NCI-H774 (cell line): Measurements from ENCODE around the gene BEST1.

Source experiments
- DNase-seq: peaks from one replicate; lab custom pipeline; 2025; lab: John Stamatoyannopoulos, UW

BEST1 gene

DNA sequence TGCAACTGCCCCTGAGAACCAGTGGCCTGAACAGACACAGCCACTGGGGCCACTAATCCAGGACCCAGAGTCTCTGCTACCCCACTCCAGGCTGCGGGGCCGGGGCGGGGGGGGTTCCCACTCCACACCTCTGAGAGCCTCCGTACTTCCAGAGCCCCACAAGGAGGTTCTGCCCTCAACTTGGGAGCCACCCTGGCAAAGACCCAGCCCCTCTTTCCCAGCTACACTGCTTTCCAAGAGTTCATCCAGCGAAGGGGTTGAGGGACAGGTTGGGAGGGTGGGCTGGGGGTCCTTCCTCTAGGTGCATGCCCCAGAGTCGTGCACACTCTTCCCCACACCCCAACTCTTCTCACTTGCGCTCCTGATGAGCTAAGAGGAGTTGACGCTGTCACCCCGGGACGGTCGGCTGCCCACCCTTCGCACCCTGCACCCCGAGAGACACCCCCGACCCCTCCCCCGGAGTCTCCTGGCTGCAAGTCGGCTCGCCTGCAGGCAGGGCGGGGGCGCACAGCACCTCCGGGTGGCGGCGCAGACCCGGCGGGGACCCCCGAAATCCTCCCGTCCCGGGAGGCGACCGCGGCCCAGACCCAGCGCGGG lies 33.3 kb upstream of the BEST1 start:
- no peak for DNase-seq

- DNase-seq = no peak
Measured at GRCh38 chr11:61917334-61918109, 32.6 kb upstream of the BEST1 start, which contains the start of gene RAB3IL1. RAB3IL1 (minus strand) TSS chr11:61917566; CDS start chr11:61917367, 199 bp downstream.

DNA sequence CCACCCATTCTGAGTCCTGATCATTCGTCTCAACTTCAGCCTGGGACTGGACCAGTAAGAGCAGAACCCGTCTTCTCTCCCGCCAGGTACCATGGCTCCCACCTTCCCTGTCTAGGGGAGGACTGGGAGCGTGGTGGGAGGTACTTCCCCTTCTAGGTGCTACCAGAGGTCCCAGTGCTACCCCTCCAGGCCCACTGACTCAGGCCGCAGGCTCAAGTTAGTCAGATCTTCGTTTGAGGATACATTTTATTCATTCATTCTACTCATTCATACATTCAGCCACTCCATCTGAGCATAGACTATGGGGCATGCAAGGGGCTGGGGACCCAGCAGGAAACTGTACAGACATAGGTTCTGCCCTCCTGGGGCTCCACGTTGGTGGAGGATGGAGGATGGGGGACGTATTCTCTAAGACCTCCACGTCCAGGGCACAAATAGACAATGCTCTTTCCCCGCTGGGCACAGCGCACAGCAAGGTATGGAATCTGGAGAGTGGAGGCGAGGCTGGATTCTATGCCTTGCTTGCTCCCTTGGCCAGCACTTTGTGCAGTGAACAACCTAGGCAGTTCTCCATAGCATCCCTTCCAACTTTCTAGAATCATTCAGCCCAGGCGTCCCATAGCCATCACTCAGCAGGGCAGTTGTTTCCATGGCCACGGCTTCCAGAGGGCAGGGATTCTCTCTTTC lies 31.8 kb upstream of the BEST1 start:
- no peak for DNase-seq

DNA sequence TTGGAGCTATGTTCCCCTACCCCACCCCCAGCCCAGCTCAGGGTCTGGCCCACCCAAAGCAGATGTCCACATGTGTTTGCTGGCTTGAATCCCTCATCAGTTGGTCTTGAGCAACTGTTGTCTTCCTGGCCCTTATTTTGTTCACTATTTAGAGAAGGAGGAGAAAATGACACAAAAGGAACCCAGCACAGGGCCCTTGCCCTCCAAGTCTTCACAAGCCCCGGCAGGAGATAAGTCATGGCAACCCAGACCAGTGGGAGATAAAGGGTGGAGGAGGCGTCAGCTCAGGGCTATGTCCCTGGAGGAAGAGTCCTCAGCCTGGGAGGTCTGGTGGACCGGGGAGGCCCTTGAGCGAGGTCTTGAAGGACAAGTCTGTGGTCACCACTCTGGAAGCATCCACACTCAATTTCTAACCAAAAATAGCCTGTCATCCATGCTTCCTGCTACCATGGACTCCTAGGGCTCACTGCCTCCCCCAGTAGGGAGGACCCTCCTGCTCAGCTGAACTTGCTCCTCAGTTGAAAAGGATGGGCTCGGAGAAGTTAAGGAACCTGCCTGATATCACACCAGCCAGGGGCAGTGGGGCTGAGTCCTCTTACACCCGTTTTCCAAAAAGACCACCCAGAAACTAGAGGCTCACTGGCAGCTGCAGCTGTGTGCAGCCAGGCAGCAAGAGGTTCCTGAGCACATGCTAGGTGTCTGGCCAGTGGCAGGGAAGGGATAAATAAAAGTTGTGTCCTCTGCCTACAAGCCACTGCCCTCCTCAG lies 31.0 kb upstream of the BEST1 start:
- DNase-seq = no peak

GRCh38 chr11:61919705-61920631 lies 30.2 kb upstream of the BEST1 start:
- DNase-seq = no peak

DNA sequence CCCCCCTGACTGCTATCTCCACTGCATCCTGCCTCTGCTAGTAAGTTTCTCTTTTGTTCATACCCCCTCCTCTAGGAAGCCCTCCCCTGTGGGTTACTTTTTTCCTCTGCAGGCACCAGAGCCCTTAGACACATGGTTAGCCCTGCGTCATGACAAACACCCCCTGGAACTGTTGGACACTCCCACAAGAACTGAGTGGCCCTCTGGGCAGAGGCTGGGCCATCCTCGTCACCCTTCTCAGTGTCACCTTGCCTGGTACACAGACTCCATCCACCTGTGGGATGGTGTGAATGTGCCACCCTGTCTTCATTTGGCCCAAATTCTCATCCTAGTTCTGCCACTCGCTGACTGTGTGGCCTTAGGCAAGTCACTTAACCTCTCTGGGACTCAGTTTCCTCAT lies 28.7 kb upstream of the BEST1 start:
- DNase-seq = no peak

GRCh38 chr11:61922539-61922938 lies 27.6 kb upstream of the BEST1 start:
- DNase-seq = no peak

DNA sequence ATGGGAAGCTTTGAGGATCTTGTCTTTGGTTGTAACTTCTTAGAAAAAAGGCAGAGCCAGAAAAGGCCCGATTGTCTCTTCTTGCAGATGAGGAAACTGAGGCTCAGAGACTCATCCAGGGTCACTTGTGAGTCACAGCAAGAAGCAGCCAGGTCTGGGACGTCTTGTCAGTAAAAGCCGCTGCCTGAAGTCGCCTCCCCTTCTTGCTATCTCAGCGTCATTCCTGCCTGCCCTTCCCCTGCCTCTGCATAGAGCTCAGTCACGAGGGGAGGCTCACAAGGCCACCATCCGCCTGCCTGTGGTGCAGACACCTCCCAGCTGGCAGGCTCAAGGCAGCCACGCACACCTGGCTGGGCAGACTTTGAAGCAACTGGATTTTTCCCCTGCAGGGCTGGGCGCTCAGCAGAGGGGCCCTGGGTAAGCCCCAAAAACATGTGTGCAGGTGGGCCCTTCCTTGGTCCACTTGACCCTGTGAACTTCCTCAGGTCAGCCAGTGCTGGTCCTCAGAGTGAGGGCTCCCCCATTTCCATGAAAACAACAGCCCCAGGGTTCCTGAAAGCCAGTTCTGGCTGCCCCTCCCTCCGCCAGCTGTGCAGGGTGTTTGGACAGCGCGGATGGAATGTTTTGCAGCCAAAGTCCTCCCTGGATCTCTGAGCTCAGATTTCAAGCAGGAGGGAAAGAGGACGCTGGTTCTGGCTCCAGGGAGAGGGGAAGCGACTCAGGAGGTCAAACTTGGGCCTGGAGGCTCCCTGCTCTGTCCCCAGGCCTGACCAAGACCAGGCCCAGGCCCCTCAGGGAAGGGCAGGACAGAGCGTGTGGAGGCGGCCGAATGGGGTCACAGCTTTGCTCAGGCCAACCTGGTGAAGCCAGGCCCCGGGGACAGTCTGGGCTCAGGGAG lies 26.7 kb upstream of the BEST1 start:
- no peak for DNase-seq

DNA sequence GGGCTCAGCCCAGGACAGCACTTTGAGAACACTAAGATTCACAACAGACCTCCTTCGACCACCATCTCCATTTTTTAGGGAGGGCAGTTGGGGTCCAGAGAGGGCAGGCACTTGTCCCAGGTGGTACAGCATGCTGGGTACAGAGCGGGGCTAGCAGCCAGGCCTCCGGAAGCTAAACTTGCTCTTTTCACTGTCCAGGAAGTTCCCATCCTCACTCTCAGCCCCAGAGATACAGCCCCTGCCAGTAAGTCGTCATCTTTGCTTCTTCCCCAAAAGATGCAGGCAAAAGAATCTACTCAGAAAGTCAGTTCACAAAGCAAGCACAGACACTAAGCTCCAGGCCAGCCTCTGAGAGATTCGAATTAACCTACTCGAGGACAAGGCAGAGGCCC lies 26.1 kb upstream of the BEST1 start:
- DNase-seq = no peak

GRCh38 chr11:61925736-61926135 lies 24.4 kb upstream of the BEST1 start:
- DNase-seq = no peak

GRCh38 chr11:61926235-61926634 lies 23.9 kb upstream of the BEST1 start:
- no peak for DNase-seq

DNA sequence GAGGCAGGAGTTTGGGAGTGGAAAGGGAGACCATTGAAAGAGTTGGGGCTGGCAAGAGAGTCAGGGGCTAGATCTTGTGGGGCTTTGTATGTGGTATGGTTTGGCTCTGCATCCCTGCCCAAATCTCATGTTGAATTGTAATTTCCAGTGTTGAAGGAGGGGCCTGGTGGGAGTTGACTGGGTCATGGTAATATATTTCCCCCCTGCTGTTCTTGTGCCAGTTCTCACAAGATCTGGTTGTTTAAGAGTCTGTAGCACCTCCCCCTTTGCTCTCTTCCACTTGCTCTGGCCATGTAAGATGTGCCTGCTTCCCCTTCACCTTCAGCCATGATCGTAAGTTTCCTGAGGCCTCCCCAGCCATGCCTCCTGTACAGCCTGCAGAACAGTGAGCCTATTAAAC lies 22.6 kb upstream of the BEST1 start:
- no peak for DNase-seq

GRCh38 chr11:61928606-61929005 lies 21.5 kb upstream of the BEST1 start:
- DNase-seq = no peak

GRCh38 chr11:61930933-61931332 lies 19.2 kb upstream of the BEST1 start:
- no peak for DNase-seq

GRCh38 chr11:61935861-61936260 lies 14.3 kb upstream of the BEST1 start:
- no peak for DNase-seq

DNA sequence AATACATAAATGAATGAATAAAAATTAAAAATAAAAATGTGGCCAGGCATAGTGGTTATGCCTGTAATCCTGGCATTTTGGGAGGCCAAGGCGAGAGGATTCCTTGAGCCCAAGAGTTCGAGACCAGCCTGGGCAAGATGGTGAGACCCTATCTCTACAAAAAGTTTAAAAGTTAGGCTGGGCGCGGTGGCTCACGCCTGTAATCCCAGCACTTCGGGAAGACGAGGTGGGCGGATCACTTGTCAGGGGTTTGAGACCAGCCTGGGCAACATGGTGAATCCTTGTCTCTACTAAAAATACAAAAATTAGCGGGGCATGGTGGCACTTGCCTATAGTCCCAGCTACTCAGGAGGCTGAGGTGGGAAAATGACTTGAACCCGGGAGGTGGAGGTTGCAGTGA lies 9.7 kb upstream of the BEST1 start:
- no peak for DNase-seq

GRCh38 chr11:61945191-61945590 lies 5.0 kb upstream of the BEST1 start:
- DNase-seq = no peak

DNA sequence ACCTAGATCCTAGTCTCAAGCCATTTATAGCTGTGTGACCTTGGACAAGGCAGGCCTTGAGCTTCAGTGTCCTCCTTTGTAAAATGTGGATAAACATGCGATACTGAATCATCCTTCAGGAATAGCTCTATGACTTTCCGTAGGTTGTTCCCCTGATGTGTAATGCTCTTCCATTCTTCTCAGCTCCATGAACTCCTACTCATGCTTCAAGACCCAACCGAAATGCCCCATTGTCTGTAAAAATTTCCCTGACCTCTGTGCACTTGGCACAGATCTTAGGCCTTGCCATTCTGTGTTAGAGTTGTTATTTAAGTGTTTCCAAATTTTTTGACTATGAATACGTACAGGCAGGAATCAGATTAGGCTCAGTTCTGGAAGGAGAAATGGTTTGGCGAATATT lies 3.3 kb upstream of the BEST1 start:
- no peak for DNase-seq

DNA sequence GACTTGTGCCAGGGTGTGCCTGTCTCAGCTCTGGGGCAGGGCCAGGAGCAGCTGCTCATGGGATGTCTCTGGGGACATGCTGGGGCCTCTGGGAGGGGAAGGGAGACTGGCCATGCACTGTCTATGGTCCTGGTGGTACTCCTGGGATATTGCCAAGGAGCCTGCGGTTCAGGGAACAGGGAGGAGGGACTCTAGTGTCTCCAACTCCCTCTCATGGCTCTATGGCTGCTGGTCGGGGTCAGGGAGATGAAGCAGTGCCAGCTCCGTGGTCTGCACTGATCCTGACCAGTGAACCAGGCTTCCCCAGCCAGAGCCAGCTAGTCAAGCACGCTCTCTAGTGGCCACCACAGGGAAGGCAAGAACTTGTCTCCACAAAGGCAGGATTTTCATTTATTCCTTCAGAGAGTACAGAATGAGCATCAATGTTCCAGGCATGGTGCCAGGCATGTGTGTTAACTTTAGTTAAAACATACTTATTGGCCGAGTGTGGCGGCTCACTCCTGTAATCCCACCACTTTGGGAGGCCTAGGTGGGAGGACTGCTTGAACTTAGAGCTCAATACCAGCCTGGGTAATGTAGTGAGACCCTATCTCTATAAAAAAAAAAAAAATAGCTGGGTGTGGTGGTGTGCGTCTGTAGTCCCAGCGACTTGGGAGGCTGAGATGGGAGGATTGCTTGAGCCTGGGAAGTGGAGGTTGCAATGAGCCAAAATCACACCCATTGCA lies 2.5 kb upstream of the BEST1 start:
- DNase-seq = peak; percentile 69

DNA sequence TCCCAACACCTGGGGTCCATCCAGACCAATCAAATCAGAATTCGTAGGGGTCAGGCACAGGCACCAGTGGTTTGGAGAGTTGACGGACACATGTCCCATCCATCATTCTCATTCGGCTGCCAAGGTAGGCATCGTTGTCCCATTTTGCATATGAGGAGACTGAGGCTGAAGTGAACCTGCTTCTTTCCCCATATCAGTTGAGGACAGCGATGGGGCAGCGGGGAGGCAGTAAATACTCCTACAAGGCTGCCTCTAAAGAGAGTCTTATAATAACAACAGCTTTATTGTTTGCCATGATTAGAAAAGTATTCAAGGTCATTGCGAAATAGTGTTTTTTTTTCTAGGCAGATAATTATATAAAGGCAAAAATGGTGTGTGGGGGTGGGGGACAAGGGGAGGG lies 1.6 kb upstream of the BEST1 start:
- DNase-seq = no peak
